GM10248 (cell line): ENCODE results near the gene CDC42BPG.

Source experiments
- CTCF ChIA-PET: fragments of 300-600 bp; sonication (Branson Sonifier 250); formaldehyde crosslinking; extraction: SDS; loops from one replicate; lab custom pipeline; 2021; ENCODE audit warnings: antibody characterized with exemption; lab: Yijun Ruan, JAX
- POLR2A ChIA-PET: fragments of 350-650 bp; sonication (Branson Sonifier 250); formaldehyde crosslinking; extraction: SDS; loops from one replicate; lab custom pipeline; 2020; ENCODE audit warnings: antibody characterized with exemption; lab: Yijun Ruan, JAX
- DNase-seq: peaks from one replicate; pipeline ENCODE4 v3.0.0; 2012; ENCODE audit errors: extremely low spot score
- TF ChIP-seq, protein P1 (sequence below): IDR thresholded peaks from 2 replicates; pipeline ENCODE4 v1.5.1; 2012; ENCODE audit warnings: mild to moderate bottlenecking, low read depth; ENCODE audit errors: extremely low read depth, missing control alignments, control extremely low read depth

The CDC42BPG gene

DNA sequence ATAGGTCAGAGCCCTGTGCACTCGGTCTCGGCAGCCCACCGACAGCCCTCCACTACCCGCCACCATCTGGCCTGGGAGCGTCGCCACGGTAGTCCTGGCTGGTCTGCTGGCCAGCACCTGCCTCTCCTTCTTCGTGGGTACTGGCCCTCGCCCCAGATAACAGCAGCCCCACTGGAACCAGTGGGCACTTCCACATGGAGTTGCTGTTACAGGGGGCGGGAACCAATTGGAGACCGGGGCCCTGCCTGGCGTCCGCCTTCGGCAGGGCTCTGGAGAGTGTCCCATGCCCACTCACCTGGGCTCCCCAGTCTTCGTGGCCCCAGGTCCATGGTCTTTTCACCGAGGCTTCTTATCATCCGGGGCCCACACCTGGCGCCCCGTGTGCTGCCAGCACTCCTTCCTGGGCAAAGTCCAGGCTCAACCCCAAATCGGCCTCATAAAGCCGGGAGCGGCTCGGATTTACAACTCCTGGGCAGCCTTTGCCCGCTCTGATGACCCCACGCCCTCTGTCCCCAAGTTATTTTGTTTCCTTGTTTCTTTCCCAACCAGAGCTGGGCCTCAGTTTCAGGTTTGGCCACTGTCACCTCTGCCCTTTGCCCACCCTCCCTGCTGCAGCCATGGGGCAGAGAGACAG, 46.9 kb upstream of the CDC42BPG start:
- POLR2A ChIA-PET = interaction anchor here (0.7 kb wide), 2 partner anchors 16 to 21 kb away, joined by 4 to 5 read pairs; no protein-coding TSS in a partner anchor
- CTCF ChIA-PET = interaction anchor here (1.7 to 31.5 kb wide), 4 partner anchors 11 to 37 kb away, joined by 3 to 1137 read pairs (median 90); partner anchors contain the start of genes CDC42BPG and EHD1

DNA sequence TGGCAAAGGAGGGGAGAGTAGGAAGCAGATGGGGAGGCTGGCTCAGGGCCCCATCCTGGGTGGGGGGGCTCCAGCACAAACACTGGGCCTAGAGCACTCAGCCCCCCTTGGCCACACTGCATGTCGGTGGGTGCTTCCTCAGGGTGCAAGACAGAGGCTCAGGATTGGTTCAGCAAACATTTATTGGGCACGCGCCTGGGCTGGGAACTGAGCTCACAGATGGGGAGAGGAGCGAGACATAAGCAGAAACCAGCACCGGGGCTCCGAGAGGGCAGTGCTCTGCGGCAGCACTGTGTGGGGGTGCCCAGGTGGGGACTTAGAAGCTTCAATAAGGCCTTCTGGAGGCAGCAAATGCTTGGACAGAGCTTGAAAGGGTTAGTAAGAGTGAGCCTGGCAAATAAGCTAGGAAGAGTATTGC, 46.1 kb upstream of the CDC42BPG start:
- ChIA-PET POLR2A (interaction anchor here (0.7 to 1.2 kb wide), 2 partner anchors 12 to 13 kb away, joined by 3 to 4 read pairs; partner anchors contain the start of gene EHD1), CTCF (interaction anchor here (1.2 to 31.5 kb wide), 4 partner anchors 12 to 103 kb away, joined by 3 to 1137 read pairs (median 78); partner anchors contain the start of genes CDC42BPG and EHD1)
- TF ChIP-seq, protein P1, sequence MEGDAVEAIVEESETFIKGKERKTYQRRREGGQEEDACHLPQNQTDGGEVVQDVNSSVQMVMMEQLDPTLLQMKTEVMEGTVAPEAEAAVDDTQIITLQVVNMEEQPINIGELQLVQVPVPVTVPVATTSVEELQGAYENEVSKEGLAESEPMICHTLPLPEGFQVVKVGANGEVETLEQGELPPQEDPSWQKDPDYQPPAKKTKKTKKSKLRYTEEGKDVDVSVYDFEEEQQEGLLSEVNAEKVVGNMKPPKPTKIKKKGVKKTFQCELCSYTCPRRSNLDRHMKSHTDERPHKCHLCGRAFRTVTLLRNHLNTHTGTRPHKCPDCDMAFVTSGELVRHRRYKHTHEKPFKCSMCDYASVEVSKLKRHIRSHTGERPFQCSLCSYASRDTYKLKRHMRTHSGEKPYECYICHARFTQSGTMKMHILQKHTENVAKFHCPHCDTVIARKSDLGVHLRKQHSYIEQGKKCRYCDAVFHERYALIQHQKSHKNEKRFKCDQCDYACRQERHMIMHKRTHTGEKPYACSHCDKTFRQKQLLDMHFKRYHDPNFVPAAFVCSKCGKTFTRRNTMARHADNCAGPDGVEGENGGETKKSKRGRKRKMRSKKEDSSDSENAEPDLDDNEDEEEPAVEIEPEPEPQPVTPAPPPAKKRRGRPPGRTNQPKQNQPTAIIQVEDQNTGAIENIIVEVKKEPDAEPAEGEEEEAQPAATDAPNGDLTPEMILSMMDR = no peak
- DNase-seq = no peak

More for the DNA sequence above, 46.9 kb upstream of the CDC42BPG start:
- DNase-seq = no peak
- TF ChIP-seq, protein P1 = no peak

DNA sequence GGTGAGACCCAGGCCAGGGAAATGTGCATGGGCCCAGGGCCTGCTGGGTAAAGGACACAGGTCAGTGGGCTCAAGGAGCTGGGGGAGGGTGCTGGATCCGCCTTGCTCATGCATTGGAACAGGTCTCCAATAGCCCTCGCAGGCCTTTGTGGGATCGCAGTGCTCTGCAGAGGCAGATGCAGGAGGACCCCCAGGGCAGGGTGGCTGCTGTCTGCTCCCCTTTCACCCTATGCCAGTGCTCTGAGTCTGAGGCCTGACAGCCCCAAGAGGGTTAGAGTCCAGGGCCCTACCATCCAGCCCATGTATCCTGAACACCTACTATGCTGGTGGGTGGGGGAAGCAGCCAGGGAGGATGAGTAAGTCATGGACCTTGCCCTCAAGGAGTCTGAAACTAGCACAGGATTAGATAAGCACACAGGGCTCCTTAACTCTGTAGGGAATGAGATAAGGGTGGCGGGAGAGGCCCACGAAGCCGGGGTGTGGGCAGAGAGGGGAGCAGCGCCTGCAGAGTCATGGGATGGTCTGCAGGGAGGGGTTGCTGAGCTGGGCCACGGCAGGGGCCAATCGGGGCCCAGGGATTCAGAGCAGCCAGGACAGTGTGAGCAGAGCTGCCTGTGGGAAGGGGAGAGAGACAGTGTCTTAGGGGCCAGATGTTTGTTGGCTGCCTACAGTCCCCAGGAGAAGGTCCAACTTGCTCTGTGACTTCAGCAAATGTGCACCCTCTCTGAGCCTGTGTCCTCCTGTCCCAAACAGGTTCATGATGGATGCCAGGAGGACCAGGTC, 44.5 kb upstream of the CDC42BPG start:
- no peak for DNase-seq
- TF ChIP-seq, protein P1 = no peak
- CTCF ChIA-PET = interaction anchor here (0.9 to 31.5 kb wide), 8 partner anchors 8 to 224 kb away, joined by 3 to 1137 read pairs (median 4); partner anchors contain the start of genes ARL2, CDC42BPG and EHD1
- POLR2A ChIA-PET = no interaction called here

DNA sequence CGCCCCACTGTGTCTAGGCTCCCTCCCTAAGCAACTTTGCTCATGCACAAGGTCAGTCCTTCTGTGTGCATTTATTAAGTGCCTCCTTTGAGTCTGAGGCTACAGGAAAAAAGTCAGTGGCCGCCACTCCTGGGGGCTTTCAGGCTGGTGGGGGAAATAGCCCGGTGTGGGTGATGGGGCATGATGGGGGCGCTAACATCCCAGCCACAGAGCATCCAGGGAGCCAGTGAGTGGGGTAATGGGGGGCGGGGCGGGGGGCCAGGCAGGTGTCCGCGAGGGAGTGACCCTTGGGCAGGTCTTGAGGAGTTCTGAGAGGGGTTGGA, 43.9 kb upstream of the CDC42BPG start:
- DNase-seq = no peak
- TF ChIP-seq, protein P1 = no peak
- CTCF ChIA-PET = interaction anchor here (0.6 to 31.5 kb wide), 20 partner anchors 9 to 229 kb away, joined by 3 to 1137 read pairs (median 4); partner anchors contain the start of genes ARL2, CDC42BPG, EHD1 and ZNHIT2
- POLR2A ChIA-PET = interaction anchor here (1.2 kb wide), 1 partner anchor 11 kb away, joined by 17 read pairs; the partner anchor contains the start of gene EHD1

DNA sequence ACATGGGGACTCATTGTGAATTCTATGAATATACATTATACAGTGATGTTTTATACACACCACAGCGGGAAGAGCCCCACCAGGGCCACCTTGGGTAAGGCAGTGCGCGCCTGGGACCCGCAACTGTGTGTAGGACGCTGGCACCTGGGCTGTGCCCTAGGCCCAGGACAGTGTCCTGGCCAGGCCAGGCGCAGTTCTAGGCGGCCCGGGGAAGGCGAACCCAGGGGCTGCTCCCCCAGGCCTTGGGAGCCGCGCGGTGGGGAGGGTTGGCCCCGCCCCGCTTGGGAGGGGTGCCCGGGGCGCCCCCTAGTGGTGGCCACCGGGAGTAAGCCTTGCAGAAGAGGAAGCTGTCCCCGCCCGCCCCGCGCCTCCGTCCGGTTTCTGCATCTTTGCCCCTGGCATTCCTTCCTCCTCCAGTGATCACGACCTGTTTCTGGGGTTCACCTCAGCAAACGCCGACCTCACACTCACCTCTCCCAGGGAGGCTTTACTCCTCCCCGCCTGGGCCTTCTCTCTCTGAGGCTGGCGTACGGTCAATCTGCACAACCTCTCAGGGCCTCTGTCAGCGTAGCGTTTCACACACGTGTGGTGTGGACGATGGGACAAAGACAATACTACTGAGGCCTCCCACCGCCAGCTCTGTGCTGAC, 43.4 kb upstream of the CDC42BPG start:
- DNase-seq = peak; percentile 92
- POLR2A ChIA-PET = interaction anchor here (1.2 kb wide), 1 partner anchor 10 kb away, joined by 17 read pairs; the partner anchor contains the start of gene EHD1
- CTCF ChIA-PET = interaction anchor here (0.6 to 31.5 kb wide), 21 partner anchors 9 to 229 kb away, joined by 3 to 1137 read pairs (median 3); partner anchors contain the start of genes ARL2, CDC42BPG, EHD1 and ZNHIT2
- TF ChIP-seq, protein P1 = peak; percentile 86
